Mesenchymal stem cell (in vitro differentiated cells and primary cell): ENCODE data around the gene SLC25A45.

Experiments used
- DNase-seq: peaks from one replicate; pipeline ENCODE4 v3.0.0-alpha.2; 2013
- H2AFZ ChIP-seq: one replicate; pipeline ENCODE4 v1.6.1; 2013; ENCODE audit warnings: low read depth, mild to moderate bottlenecking, control low read depth, inconsistent platforms, low read length, moderate library complexity
- H2AK5ac ChIP-seq: 2 replicates; pipeline ENCODE4 v1.6.1; 2013; ENCODE audit warnings: low read length, moderate library complexity, mild to moderate bottlenecking, inconsistent platforms; ENCODE audit not compliant: severe bottlenecking
- H2BK120ac ChIP-seq: one replicate; pipeline ENCODE4 v1.6.1; 2013; ENCODE audit warnings: low read depth, mild to moderate bottlenecking, inconsistent platforms, low read length, moderate library complexity
- H2BK12ac ChIP-seq, 2 experiments: one replicate each; pipeline ENCODE4 v1.6.1; 2013; ENCODE audit warnings: inconsistent platforms in 2 of 2, low read length in 2 of 2, mild to moderate bottlenecking in 2 of 2, moderate library complexity in 2 of 2, control low read depth in 1 of 2
- H2BK15ac ChIP-seq: one replicate; pipeline ENCODE4 v1.6.1; 2013; ENCODE audit warnings: mild to moderate bottlenecking, low read depth, inconsistent platforms; ENCODE audit not compliant: poor library complexity, severe bottlenecking
- H2BK5ac ChIP-seq: 2 replicates; pipeline ENCODE4 v1.6.1; 2013; ENCODE audit warnings: low read depth, mild to moderate bottlenecking, low read length, control low read depth, inconsistent platforms; ENCODE audit not compliant: poor library complexity, severe bottlenecking
- H3K14ac ChIP-seq, 2 experiments: one replicate each; pipeline ENCODE4 v1.6.1; 2013; ENCODE audit warnings: inconsistent platforms in 2 of 2, low read length in 2 of 2, control low read depth in 1 of 2, mild to moderate bottlenecking in 1 of 2, moderate library complexity in 1 of 2
- H3K18ac ChIP-seq, 2 experiments: one replicate each; pipeline ENCODE4 v1.6.1; 2013; ENCODE audit warnings: inconsistent platforms in 2 of 2, low read length in 2 of 2, control low read depth in 1 of 2, low read depth in 1 of 2, mild to moderate bottlenecking in 1 of 2
- H3K23ac ChIP-seq, 2 experiments: one replicate each; pipeline ENCODE4 v1.6.1; 2013; ENCODE audit warnings: inconsistent platforms in 2 of 2, low read length in 2 of 2, mild to moderate bottlenecking in 2 of 2, moderate library complexity in 2 of 2, control low read depth in 1 of 2
- H3K27ac ChIP-seq: 2 replicates; pipeline ENCODE4 v1.5.1; 2013; ENCODE audit warnings: mild to moderate bottlenecking, moderate library complexity, low read length, control low read depth, inconsistent platforms; ENCODE audit not compliant: poor library complexity, severe bottlenecking
- H3K27me3 ChIP-seq, 2 experiments: 2 replicates each; pipeline versions ENCODE4 v1.6.1 to v1.7.0; 2013; ENCODE audit warnings: low read length in 2 of 2, mild to moderate bottlenecking in 2 of 2, moderate library complexity in 2 of 2, control low read depth in 1 of 2, inconsistent platforms in 1 of 2; ENCODE audit not compliant: control insufficient read depth in 1 of 2, insufficient read depth in 1 of 2
- H3K36me3 ChIP-seq, 2 experiments: 2 replicates each; pipeline versions ENCODE4 v1.6.1 to v1.7.0; 2013; ENCODE audit warnings: low read length in 2 of 2, control low read depth in 1 of 2, inconsistent platforms in 1 of 2, low read depth in 1 of 2, mild to moderate bottlenecking in 1 of 2; ENCODE audit not compliant: insufficient read depth in 2 of 2, control insufficient read depth in 1 of 2
- H3K4ac ChIP-seq, 2 experiments: one replicate each; pipeline ENCODE4 v1.6.1; 2013; ENCODE audit warnings: inconsistent platforms in 2 of 2, low read length in 2 of 2, mild to moderate bottlenecking in 2 of 2, moderate library complexity in 2 of 2, control low read depth in 1 of 2, low read depth in 1 of 2
- H3K4me1 ChIP-seq: 2 replicates; pipeline ENCODE4 v1.6.1; 2013; ENCODE audit warnings: low read depth, low read length, control low read depth; ENCODE audit not compliant: control insufficient read depth, insufficient read depth
- H3K4me2 ChIP-seq: 2 replicates; pipeline ENCODE4 v1.6.1; 2013; ENCODE audit warnings: low read length, mild to moderate bottlenecking, inconsistent platforms; ENCODE audit not compliant: poor library complexity, severe bottlenecking
- H3K4me3 ChIP-seq, 2 experiments: 2 replicates each; pipeline versions ENCODE4 v1.5.1 to v1.7.0; 2013; ENCODE audit warnings: low read length in 2 of 2, mild to moderate bottlenecking in 2 of 2, control low read depth in 1 of 2, low read depth in 1 of 2; ENCODE audit not compliant: insufficient read depth in 1 of 2
- H3K79me1 ChIP-seq: replicated peaks from 2 replicates; pipeline ENCODE4 v1.6.1; 2013; ENCODE audit warnings: mild to moderate bottlenecking, control low read depth, low read length, inconsistent platforms; ENCODE audit not compliant: poor library complexity, severe bottlenecking
- H3K9ac ChIP-seq: 2 replicates; pipeline ENCODE4 v1.7.0; 2013; ENCODE audit warnings: mild to moderate bottlenecking, low read length, moderate library complexity
- H3K9me3 ChIP-seq: 2 replicates; pipeline ENCODE4 v1.7.0; 2013; ENCODE audit warnings: mild to moderate bottlenecking, low read length; ENCODE audit not compliant: control insufficient read depth
- H4K8ac ChIP-seq: one replicate; pipeline ENCODE4 v1.6.1; 2013; ENCODE audit warnings: inconsistent platforms, mild to moderate bottlenecking, low read length, moderate library complexity
- H4K91ac ChIP-seq: one replicate; pipeline ENCODE4 v1.6.1; 2013; ENCODE audit warnings: mild to moderate bottlenecking, low read length, inconsistent platforms
- WGBS: methylation state at CpG from one replicate; pipeline ENCODE4 v1.1.7; 2013; ENCODE audit warnings: mixed read lengths; 5-methylcytosine and 5-hydroxymethylcytosine counted together

SLC25A45 gene

GRCh38 chr11:65420506-65420905 lies 38.1 kb upstream of the SLC25A45 start:
- peak overlapping the region; percentile 99 for H2BK5ac ChIP-seq

GRCh38 chr11:65419772-65420481 lies 37.5 kb upstream of the SLC25A45 start:
- Histone ChIP-seq H3K4me1 (peaks cover 45% of the 10 kb centered on the region), H2BK12ac (peak overlapping the region in 1 of 2 experiments; percentile 94), H3K9ac (peak overlapping the region; percentile 99), H2BK5ac (peak overlapping the region; percentile 98), H3K4me3 (peak overlapping the region in 1 of 2 experiments; percentile 81), H3K9me3 (no peaks in the 10 kb centered on the region), H3K4me2 (no peak overlapping the region), H3K79me1 (peaks cover 6% of the 10 kb centered on the region), H3K36me3 (peaks cover 0 to 17% of the 10 kb centered on the region in 2 experiments), H3K27ac (peak overlapping the region; percentile 100), H3K14ac (peak overlapping the region in 1 of 2 experiments; percentile 53), H2AK5ac (peak overlapping the region; percentile 55), H2BK120ac (peak overlapping the region; percentile 100), H2BK15ac (no peak overlapping the region), H3K18ac (peak overlapping the region; percentile 14 to 98), H3K27me3 (no peaks in the 10 kb centered on the region), H2AFZ (no peak overlapping the region), H4K8ac (peak overlapping the region; percentile 4), H3K23ac (peak overlapping the region in 1 of 2 experiments; percentile 73), H3K4ac (peak overlapping the region; percentile 2 to 81), H4K91ac (peak overlapping the region; percentile 53)
- DNase-seq = peak; percentile 98
- 12% methylated on average over 5 of the region's 6 CpGs for WGBS

More at GRCh38 chr11:65420506-65420905, 38.1 kb upstream of the SLC25A45 start:
- DNase-seq = no peak
- WGBS = no CpG with 5 or more reads among the region's 2 CpGs
- H3K27ac ChIP-seq = peak overlapping the region; percentile 100
- H3K4me3 ChIP-seq = peak overlapping the region in 1 of 2 experiments; percentile 67
- H3K4me1 ChIP-seq = peaks cover 41% of the 10 kb centered on the region
- H3K79me1 ChIP-seq = peaks cover 5% of the 10 kb centered on the region
- no peaks in the 10 kb centered on the region for H3K9me3 ChIP-seq
- H3K14ac ChIP-seq = peak overlapping the region in 1 of 2 experiments; percentile 53
- H2BK12ac ChIP-seq = peak overlapping the region in 1 of 2 experiments; percentile 94
- peak overlapping the region in 1 of 2 experiments; percentile 73 for H3K23ac ChIP-seq
- H3K4me2 ChIP-seq = peak overlapping the region; percentile 42
- peak overlapping the region; percentile 99 for H2AK5ac ChIP-seq
- no peak overlapping the region for H2BK15ac ChIP-seq
- peak overlapping the region; percentile 53 for H4K91ac ChIP-seq
- no peak overlapping the region for H2AFZ ChIP-seq
- H4K8ac ChIP-seq = peak overlapping the region; percentile 4
- H2BK120ac ChIP-seq = peak overlapping the region; percentile 93
- peak overlapping the region; percentile 46 to 99 for H3K4ac ChIP-seq
- H3K18ac ChIP-seq = peak overlapping the region; percentile 98 to 100
- H3K9ac ChIP-seq = peak overlapping the region; percentile 99
- H3K36me3 ChIP-seq = peaks cover 0 to 23% of the 10 kb centered on the region in 2 experiments
- no peaks in the 10 kb centered on the region for H3K27me3 ChIP-seq

GRCh38 chr11:65419460-65419771 lies 37.0 kb upstream of the SLC25A45 start:
- peaks cover 0 to 12% of the 10 kb centered on the region in 2 experiments for H3K36me3 ChIP-seq
- H3K4me3 ChIP-seq = peak overlapping the region in 1 of 2 experiments; percentile 81
- H4K91ac ChIP-seq = peak overlapping the region; percentile 99
- peak overlapping the region; percentile 98 for H2BK5ac ChIP-seq
- peak overlapping the region; percentile 93 for H4K8ac ChIP-seq
- H2AFZ ChIP-seq = no peak overlapping the region
- H3K18ac ChIP-seq = peak overlapping the region; percentile 91 to 99
- H2AK5ac ChIP-seq = peak overlapping the region; percentile 97
- peak overlapping the region; percentile 100 for H2BK120ac ChIP-seq
- peak overlapping the region; percentile 69 to 86 for H2BK12ac ChIP-seq
- peak overlapping the region; percentile 96 to 97 for H3K4ac ChIP-seq
- no peak for DNase-seq
- H3K27ac ChIP-seq = peak overlapping the region; percentile 100
- peak overlapping the region; percentile 60 for H3K4me2 ChIP-seq
- peak overlapping the region in 1 of 2 experiments; percentile 98 for H3K14ac ChIP-seq
- H3K79me1 ChIP-seq = peaks cover 6% of the 10 kb centered on the region
- H2BK15ac ChIP-seq = peak overlapping the region; percentile 97
- peak overlapping the region in 1 of 2 experiments; percentile 53 for H3K23ac ChIP-seq
- no peaks in the 10 kb centered on the region for H3K27me3 ChIP-seq
- peak overlapping the region; percentile 99 for H3K9ac ChIP-seq
- peaks cover 47% of the 10 kb centered on the region for H3K4me1 ChIP-seq
- WGBS = 28% methylated on average over 4 of the region's 7 CpGs
- no peaks in the 10 kb centered on the region for H3K9me3 ChIP-seq
